Hepatocyte (in vitro differentiated cells): Measurements from ENCODE around the gene FIGNL2. TPM values are rescaled to one million over a fixed set of nuclear protein-coding genes. Genes with fewer than 3 reads are reported as not detected.

Source experiments
- DNase-seq: peaks from one replicate; pipeline ENCODE4 v3.0.0-alpha.2; 2016; ENCODE audit warnings: low spot score
- H2AFZ ChIP-seq: fragments of 200-600 bp; sonication (generic); 2 replicates; pipeline ENCODE4 v1.6.0; 2016; ENCODE audit warnings: antibody characterized with exemption, mild to moderate bottlenecking
- H3K27ac ChIP-seq: fragments of 200-600 bp; sonication (generic); 2 replicates; pipeline ENCODE4 v1.5.1; 2016; ENCODE audit warnings: mild to moderate bottlenecking
- H3K27me3 ChIP-seq: fragments of 200-600 bp; sonication (generic); 2 replicates; pipeline ENCODE4 v1.6.1; 2016
- H3K36me3 ChIP-seq: fragments of 200-600 bp; sonication (generic); replicated peaks from 2 replicates; pipeline ENCODE4 v1.5.1; 2016; ENCODE audit warnings: low read depth; ENCODE audit not compliant: insufficient read depth
- H3K4me1 ChIP-seq: fragments of 200-600 bp; sonication (generic); 2 replicates; pipeline ENCODE4 v1.5.1; 2016; ENCODE audit warnings: mild to moderate bottlenecking, moderate library complexity; ENCODE audit not compliant: insufficient read depth
- H3K4me2 ChIP-seq: fragments of 200-600 bp; sonication (generic); 2 replicates; pipeline ENCODE4 v1.6.0; 2016
- H3K4me3 ChIP-seq: fragments of 200-600 bp; sonication (generic); 2 replicates; pipeline ENCODE4 v1.5.1; 2016; ENCODE audit warnings: mild to moderate bottlenecking
- H3K79me2 ChIP-seq: fragments of 200-600 bp; sonication (generic); 2 replicates; pipeline ENCODE4 v1.6.0; 2017; ENCODE audit warnings: mild to moderate bottlenecking
- H3K9me2 ChIP-seq: fragments of 200-600 bp; sonication (generic); replicated peaks from 2 replicates; pipeline ENCODE4 v1.6.0; 2017; ENCODE audit warnings: mild to moderate bottlenecking; ENCODE audit not compliant: insufficient read depth
- H3K9me3 ChIP-seq: fragments of 200-600 bp; sonication (generic); 2 replicates; pipeline ENCODE4 v1.5.1; 2016; ENCODE audit warnings: low read depth, mild to moderate bottlenecking
- H4K20me1 ChIP-seq: fragments of 200-600 bp; sonication (generic); 2 replicates; pipeline ENCODE4 v1.6.0; 2016; ENCODE audit warnings: mild to moderate bottlenecking; ENCODE audit not compliant: insufficient read depth, poor library complexity, severe bottlenecking
- EZH2 ChIP-seq: fragments of 200-600 bp; sonication (generic); IDR thresholded peaks from 2 replicates; pipeline ENCODE4 v1.6.1; 2016; ENCODE audit warnings: antibody characterized with exemption, mild to moderate bottlenecking, borderline replicate concordance
- EZH2phosphoT487 ChIP-seq: fragments of 200-600 bp; sonication (generic); IDR thresholded peaks from one replicate; pipeline ENCODE4 v1.6.1; 2018; ENCODE audit warnings: antibody characterized with exemption, mild to moderate bottlenecking, low read depth, moderate library complexity; ENCODE audit not compliant: unreplicated experiment, severe bottlenecking
- WGBS: methylation state at CpG from one replicate; pipeline ENCODE4 v1.1.6; 2016; ENCODE audit warnings: low lambda C conversion rate; ENCODE audit errors: missing lambda C conversion rate; 5-methylcytosine and 5-hydroxymethylcytosine counted together
- polyA plus RNA-seq: library from polyadenylated mRNA; unstranded; fragments of >200 nt; fragmentation: Nextera tagmentation; extraction: Ambion mirVana; gene quantifications from 2 replicates; pipeline ENCODE4 v1.2.1, GENCODE V29; 2016
- total RNA-seq: library from RNA; depleted of rRNA; stranded (reverse); fragments of >200 nt; gene quantifications from 2 replicates; pipeline ENCODE4 v1.2.3, GENCODE V29; 2014
- TF ChIP-seq, protein P1 (sequence below): fragments of 200-600 bp; sonication (generic); IDR thresholded peaks from 2 replicates; pipeline ENCODE4 v1.5.1; 2016; ENCODE audit warnings: antibody characterized with exemption, mild to moderate bottlenecking; ENCODE audit not compliant: poor library complexity

The FIGNL2 gene
- total and polyA plus RNA-seq, 2 experiments from 2014 or later: 1.1 to 3.2 TPM

DNA sequence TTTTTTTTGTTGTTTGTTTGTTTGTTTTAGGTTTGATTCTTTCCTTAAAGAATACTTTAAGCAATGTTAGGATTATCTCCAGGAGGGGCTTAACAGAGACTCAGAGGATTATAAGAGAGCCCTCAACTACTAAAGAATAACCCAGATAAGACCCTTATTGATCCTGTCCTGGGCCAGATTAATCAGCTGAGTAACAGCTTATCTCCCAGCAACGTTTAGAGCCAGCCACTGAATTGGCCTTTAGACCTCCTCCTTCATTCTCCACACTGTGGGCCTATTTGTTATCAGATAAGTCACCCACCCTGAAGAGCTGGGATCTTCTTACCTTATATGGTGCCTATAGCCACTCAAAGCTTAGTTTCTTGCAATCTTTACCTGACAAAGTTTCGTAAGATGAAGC, 71.1 kb downstream of the FIGNL2 start:
- Histone ChIP-seq H3K36me3 (no peaks in the 10 kb centered on the region), H3K79me2 (no peaks in the 10 kb centered on the region), H3K27me3 (no peaks in the 10 kb centered on the region), H4K20me1 (no peaks in the 10 kb centered on the region), H3K27ac (no peak overlapping the region), H3K4me1 (no peaks in the 10 kb centered on the region), H3K9me3 (no peaks in the 10 kb centered on the region), H3K9me2 (no peaks in the 10 kb centered on the region), H3K4me3 (no peak overlapping the region), H2AFZ (no peak overlapping the region), H3K4me2 (no peak overlapping the region)
- TF ChIP-seq, protein P1, sequence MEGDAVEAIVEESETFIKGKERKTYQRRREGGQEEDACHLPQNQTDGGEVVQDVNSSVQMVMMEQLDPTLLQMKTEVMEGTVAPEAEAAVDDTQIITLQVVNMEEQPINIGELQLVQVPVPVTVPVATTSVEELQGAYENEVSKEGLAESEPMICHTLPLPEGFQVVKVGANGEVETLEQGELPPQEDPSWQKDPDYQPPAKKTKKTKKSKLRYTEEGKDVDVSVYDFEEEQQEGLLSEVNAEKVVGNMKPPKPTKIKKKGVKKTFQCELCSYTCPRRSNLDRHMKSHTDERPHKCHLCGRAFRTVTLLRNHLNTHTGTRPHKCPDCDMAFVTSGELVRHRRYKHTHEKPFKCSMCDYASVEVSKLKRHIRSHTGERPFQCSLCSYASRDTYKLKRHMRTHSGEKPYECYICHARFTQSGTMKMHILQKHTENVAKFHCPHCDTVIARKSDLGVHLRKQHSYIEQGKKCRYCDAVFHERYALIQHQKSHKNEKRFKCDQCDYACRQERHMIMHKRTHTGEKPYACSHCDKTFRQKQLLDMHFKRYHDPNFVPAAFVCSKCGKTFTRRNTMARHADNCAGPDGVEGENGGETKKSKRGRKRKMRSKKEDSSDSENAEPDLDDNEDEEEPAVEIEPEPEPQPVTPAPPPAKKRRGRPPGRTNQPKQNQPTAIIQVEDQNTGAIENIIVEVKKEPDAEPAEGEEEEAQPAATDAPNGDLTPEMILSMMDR: no peak
- TF ChIP-seq EZH2: no peak
- TF ChIP-seq EZH2phosphoT487: no peak
- no peak for DNase-seq
- WGBS: 36% methylated on average over 2 of the region's 2 CpGs

DNA sequence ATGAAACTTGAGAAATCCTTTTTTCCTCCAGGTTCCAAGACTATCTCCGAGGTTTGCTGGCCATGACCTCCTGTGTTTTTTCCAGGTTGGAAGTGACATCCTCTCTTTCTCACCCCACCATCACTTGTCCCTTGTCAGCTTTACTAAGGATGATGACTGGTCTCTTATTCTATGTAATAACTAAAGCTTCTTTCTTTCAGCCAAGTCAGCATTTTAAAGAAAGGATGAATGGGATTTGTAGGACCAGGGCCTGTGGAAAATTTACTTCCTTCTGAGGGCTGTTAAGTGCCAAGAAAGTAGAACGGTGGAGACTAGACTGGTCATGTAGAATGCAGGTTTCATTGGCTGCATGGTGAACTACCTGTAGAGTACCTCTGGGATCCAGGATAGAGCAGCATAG, 73.6 kb downstream of the FIGNL2 start:
- TF ChIP-seq, protein P1: no peak
- no peak for TF ChIP-seq EZH2phosphoT487
- no peak for TF ChIP-seq EZH2
- no peaks in the 10 kb centered on the region for H3K27me3 ChIP-seq
- no peaks in the 10 kb centered on the region for H4K20me1 ChIP-seq
- 91% methylated on average over 2 of the region's 2 CpGs for WGBS
- H3K79me2 ChIP-seq: no peaks in the 10 kb centered on the region
- no peak for DNase-seq
- H3K27ac ChIP-seq: no peak overlapping the region
- H3K36me3 ChIP-seq: no peaks in the 10 kb centered on the region
- no peaks in the 10 kb centered on the region for H3K9me2 ChIP-seq
- no peak overlapping the region for H3K4me3 ChIP-seq
- no peak overlapping the region for H3K4me2 ChIP-seq
- H3K9me3 ChIP-seq: no peaks in the 10 kb centered on the region
- H2AFZ ChIP-seq: no peak overlapping the region
- H3K4me1 ChIP-seq: no peaks in the 10 kb centered on the region

DNA sequence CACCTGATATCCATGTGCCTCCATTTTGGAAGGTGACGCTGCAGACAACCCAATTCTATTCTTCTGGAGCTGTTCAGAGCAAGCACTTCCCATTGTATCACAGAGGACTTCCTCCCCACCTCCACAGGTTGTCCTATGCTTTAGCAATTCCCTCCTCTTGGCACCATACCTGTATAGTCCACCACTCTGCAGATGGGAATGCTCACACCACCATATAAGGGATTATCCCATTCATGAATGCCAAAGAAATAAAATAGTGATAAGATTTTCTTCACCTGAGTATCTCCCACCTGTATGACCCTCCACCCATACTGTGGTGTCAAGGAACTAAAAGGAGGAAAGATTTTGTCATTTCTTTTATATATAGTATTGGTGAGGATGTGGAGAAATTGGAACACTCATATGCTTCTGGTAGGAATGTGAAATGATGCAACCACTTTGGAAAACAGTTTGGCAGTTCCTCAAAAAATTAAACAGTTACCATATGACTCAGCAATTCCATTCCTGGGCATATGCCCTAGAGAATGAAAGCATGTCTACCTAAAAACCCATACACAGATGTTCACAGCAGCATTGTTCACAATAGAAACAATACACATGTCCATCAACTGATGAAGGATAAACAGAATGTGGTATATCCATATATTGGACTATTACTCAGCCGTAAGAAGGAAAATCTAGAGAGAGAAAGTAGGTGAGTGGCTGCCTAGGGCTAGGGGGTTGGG, 75.2 kb downstream of the FIGNL2 start:
- no peak overlapping the region for H3K4me3 ChIP-seq
- H3K27me3 ChIP-seq: no peaks in the 10 kb centered on the region
- no peaks in the 10 kb centered on the region for H3K9me2 ChIP-seq
- no peaks in the 10 kb centered on the region for H3K36me3 ChIP-seq
- 94% methylated on average over 2 of the region's 2 CpGs for WGBS
- no peaks in the 10 kb centered on the region for H3K79me2 ChIP-seq
- no peaks in the 10 kb centered on the region for H3K4me1 ChIP-seq
- no peaks in the 10 kb centered on the region for H4K20me1 ChIP-seq
- DNase-seq: no peak
- no peaks in the 10 kb centered on the region for H3K9me3 ChIP-seq
- H3K27ac ChIP-seq: no peak overlapping the region
- no peak overlapping the region for H3K4me2 ChIP-seq
- no peak overlapping the region for H2AFZ ChIP-seq
- TF ChIP-seq EZH2phosphoT487 (no peak), EZH2 (no peak)
- TF ChIP-seq, protein P1: no peak
